Measurements from ENCODE around the gene TSPEAR. TPM values are rescaled to one million over a fixed set of nuclear protein-coding genes. Genes with fewer than 3 reads are reported as not detected.

TSPEAR gene
- total and polyA plus RNA-seq, 2 donors from 2014 or later = 0.09 to 0.22 TPM

DNA sequence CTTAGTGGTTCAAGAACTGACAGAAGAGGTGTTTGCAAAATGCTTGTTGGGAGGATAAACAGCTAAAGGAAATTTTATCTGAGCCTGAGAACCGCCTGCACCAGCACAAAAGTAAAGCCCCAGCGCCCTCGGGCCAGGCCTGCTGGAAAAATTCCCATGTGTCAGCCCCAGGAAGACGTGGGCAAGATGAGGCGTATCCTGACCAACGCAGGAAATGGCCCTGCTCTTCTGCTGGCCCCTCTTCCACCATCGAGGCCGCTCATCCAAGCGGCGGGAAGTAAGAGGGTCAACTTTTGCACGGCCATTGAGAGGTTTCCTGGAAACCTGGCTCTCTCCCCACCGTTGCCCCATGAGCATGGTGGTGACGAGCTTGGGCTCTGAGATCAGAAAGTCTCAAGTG lies 216.4 kb downstream of the TSPEAR start:
- Histone ChIP-seq H3K4me3 (ENCODE audit: low read length in 3 of 3) (no peak overlapping the region), H3K36me3 (ENCODE audit: control insufficient read depth in 2 of 3, insufficient read depth in 3 of 3, low read length in 3 of 3) (no peaks in the 10 kb centered on the region), H3K4me1 (ENCODE audit: control insufficient read depth in 2 of 3, insufficient read depth in 2 of 3, low read depth in 1 of 3, low read length in 3 of 3) (no peaks in the 10 kb centered on the region), H3K27ac (ENCODE audit: low read depth in 2 of 2, low read length in 2 of 2) (no peak overlapping the region), H3K9ac (ENCODE audit: low read length in 3 of 3) (no peak overlapping the region), H3K9me3 (ENCODE audit: control insufficient read depth in 2 of 3, insufficient read depth in 1 of 3, low read length in 3 of 3) (peaks cover 0 to 14% (median 0%) of the 10 kb centered on the region in 3 donors), H3K27me3 (ENCODE audit: control insufficient read depth, insufficient read depth, low read length) (no peaks in the 10 kb centered on the region)
- FAIRE-seq (no peak), DNase-seq (no peak)
- TF ChIP-seq, protein P1, sequence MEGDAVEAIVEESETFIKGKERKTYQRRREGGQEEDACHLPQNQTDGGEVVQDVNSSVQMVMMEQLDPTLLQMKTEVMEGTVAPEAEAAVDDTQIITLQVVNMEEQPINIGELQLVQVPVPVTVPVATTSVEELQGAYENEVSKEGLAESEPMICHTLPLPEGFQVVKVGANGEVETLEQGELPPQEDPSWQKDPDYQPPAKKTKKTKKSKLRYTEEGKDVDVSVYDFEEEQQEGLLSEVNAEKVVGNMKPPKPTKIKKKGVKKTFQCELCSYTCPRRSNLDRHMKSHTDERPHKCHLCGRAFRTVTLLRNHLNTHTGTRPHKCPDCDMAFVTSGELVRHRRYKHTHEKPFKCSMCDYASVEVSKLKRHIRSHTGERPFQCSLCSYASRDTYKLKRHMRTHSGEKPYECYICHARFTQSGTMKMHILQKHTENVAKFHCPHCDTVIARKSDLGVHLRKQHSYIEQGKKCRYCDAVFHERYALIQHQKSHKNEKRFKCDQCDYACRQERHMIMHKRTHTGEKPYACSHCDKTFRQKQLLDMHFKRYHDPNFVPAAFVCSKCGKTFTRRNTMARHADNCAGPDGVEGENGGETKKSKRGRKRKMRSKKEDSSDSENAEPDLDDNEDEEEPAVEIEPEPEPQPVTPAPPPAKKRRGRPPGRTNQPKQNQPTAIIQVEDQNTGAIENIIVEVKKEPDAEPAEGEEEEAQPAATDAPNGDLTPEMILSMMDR (IDR thresholded peaks at IDR 0.05; ENCODE audit: borderline replicate concordance, extremely low read depth, insufficient read depth) = no peak
- intact Hi-C loops (cut with DNase I) = no loop called here

DNA sequence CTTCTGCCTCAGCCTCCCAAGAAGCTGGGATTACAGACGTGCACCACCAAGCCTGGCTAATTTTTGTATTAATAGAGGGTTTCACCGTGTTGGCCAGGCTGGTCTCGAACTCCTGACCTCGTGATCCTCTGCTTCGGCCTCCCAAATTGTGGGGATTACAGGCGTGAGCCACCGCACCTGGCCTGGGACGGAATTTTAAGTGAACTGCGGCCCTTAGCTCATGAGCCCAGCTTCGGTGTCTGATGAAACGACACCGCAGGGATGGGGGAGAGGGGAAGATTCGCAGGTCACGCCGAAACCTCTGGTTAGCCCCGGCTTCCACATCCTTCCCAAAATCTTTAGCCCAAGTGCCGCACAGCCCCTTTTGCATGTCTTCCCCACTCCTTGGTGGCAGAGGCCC lies 217.0 kb downstream of the TSPEAR start:
- H3K27me3 ChIP-seq (ENCODE audit: control insufficient read depth, insufficient read depth, low read length) = no peaks in the 10 kb centered on the region
- H3K4me1 ChIP-seq (ENCODE audit: control insufficient read depth in 2 of 3, insufficient read depth in 2 of 3, low read depth in 1 of 3, low read length in 3 of 3) = no peaks in the 10 kb centered on the region
- H3K4me3 ChIP-seq (ENCODE audit: low read length in 3 of 3) = no peak overlapping the region
- no peak overlapping the region for H3K27ac ChIP-seq (ENCODE audit: low read depth in 2 of 2, low read length in 2 of 2)
- no peak overlapping the region for H3K9ac ChIP-seq (ENCODE audit: low read length in 3 of 3)
- H3K9me3 ChIP-seq (ENCODE audit: control insufficient read depth in 2 of 3, insufficient read depth in 1 of 3, low read length in 3 of 3) = peaks cover 0 to 14% (median 0%) of the 10 kb centered on the region in 3 donors
- H3K36me3 ChIP-seq (ENCODE audit: control insufficient read depth in 2 of 3, insufficient read depth in 3 of 3, low read length in 3 of 3) = no peaks in the 10 kb centered on the region
- FAIRE-seq (no peak), DNase-seq (no peak)
- TF ChIP-seq, protein P1 (IDR thresholded peaks at IDR 0.05; ENCODE audit: borderline replicate concordance, extremely low read depth, insufficient read depth) = no peak
- intact Hi-C loops (cut with DNase I) = no loop called here

DNA sequence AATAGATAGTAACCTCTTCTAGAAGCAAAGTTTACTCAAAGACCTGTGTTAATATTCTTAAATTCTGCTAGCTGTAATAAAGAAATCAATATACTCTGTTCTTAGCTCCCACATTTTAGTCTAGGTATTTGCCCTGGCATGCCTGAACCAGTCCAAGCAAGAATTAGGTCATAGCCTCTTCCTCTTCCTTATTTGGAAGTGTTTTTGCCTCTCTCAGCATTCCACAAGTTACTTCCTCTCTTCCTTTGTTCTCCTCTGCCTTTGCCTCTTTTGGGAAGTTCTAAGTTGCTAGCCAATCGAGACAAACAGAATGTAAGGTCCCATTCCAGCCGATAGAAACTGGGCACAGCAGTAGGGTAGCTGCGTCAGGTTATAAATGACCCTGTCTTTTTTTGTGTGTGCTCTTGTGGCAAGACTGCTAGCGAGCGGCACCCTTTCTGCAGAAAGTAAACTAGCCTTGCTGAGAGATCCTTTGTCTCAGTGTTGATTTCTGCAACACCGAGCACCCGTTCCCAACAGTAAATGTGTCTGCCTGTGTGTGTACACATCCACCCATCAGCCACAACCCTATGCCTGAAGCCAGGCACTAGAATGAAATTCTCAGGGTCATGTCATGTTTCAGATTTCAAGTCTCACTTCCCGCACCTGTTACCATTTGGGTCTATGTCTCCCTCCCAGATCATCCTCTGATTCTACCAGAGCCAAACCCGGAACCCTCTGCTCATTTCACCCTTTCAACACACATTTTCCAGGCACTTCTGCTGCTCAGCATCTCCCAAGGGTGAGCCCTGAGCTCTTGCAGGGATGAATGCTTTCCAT lies 218.6 kb downstream of the TSPEAR start:
- H3K9me3 ChIP-seq (ENCODE audit: control insufficient read depth in 2 of 3, insufficient read depth in 1 of 3, low read length in 3 of 3) = peaks cover 0 to 14% (median 0%) of the 10 kb centered on the region in 3 donors
- H3K4me1 ChIP-seq (ENCODE audit: control insufficient read depth in 2 of 3, insufficient read depth in 2 of 3, low read depth in 1 of 3, low read length in 3 of 3) = no peaks in the 10 kb centered on the region
- no peak overlapping the region for H3K9ac ChIP-seq (ENCODE audit: low read length in 3 of 3)
- H3K27ac ChIP-seq (ENCODE audit: low read depth in 2 of 2, low read length in 2 of 2) = no peak overlapping the region
- intact Hi-C loops (cut with DNase I) = no loop called here
- no peaks in the 10 kb centered on the region for H3K27me3 ChIP-seq (ENCODE audit: control insufficient read depth, insufficient read depth, low read length)
- FAIRE-seq (no peak), DNase-seq (no peak)
- H3K36me3 ChIP-seq (ENCODE audit: control insufficient read depth in 2 of 3, insufficient read depth in 3 of 3, low read length in 3 of 3) = no peaks in the 10 kb centered on the region
- TF ChIP-seq, protein P1 (IDR thresholded peaks at IDR 0.05; ENCODE audit: borderline replicate concordance, extremely low read depth, insufficient read depth) = no peak
- no peak overlapping the region for H3K4me3 ChIP-seq (ENCODE audit: low read length in 3 of 3)

Measured in kidney (tissue), 14 donors.